Cerebellar nuclear complex (tissue), 1 donor: Measurements from ENCODE around the gene KDR.

Experiments
- DNase-seq, 2 experiments: peaks; one replicate each; lab custom pipeline; 2025; lab: John Stamatoyannopoulos, UW

KDR gene

GRCh38 chr4:55029821-55030503 lies 95.4 kb downstream of the KDR start:
- no peak for DNase-seq

GRCh38 chr4:55029321-55029720 lies 96.1 kb downstream of the KDR start:
- DNase-seq: no peak
